Measurements from ENCODE around the gene C2orf76. TPM values are rescaled to one million over a fixed set of nuclear protein-coding genes. Genes with fewer than 3 reads are reported as not detected.

The C2orf76 gene
- total and polyA plus RNA-seq, 2 experiments from 2014 or later: 3.0 to 26.2 TPM

DNA sequence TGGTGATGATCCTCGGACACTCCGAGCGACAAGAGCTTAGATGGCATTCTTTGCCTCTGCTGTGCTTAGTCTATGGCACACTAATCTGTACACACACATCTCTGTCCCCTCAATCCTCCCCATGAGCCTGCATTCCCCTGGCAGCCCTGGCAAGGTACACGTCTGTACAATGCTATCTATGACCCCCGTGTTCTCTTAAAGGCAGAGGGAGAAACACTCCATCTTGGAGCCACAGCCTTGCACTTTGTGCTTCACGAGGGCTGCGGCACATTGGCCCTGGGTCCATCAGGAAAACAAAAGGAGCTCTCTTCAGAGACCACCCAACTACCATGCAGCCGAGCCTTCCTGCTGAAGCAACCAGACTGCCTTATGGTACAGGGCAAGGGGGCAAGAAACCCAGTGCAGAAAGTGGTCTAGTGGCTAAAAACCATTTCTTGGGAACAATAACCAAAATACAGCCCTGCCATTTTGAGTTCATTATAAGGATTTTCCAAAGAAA lies 100.5 kb downstream of the C2orf76 start:
- H3K27me3 ChIP-seq (replicated peaks; ENCODE audit: insufficient read depth): no peaks in the 10 kb centered on the region
- no peak for DNase-seq
- H2AFZ ChIP-seq: no peak overlapping the region
- no peak overlapping the region for H3K4me2 ChIP-seq (ENCODE audit: unreplicated experiment)
- WGBS, 2 experiments (ENCODE audit: low coverage in 1 of 2, low lambda C conversion rate in 2 of 2, missing lambda C conversion rate in 2 of 2): 96% methylated on average over 8 of the region's 8 CpGs
- H3K27ac ChIP-seq: no peak overlapping the region
- H3K9ac ChIP-seq: no peak overlapping the region
- no peaks in the 10 kb centered on the region for H4K20me1 ChIP-seq (ENCODE audit: insufficient read depth)
- peaks cover 2% of the 10 kb centered on the region; the same call in 1 of the 2 replicates for H3K4me1 ChIP-seq (ENCODE audit: insufficient read depth)
- TF ChIP-seq EZH2phosphoT487 (IDR thresholded peaks at IDR 0.05; ENCODE audit: insufficient read depth, low read depth) (no peak), EZH2 (IDR thresholded peaks at IDR 0.05; ENCODE audit: insufficient read depth, poor library complexity, severe bottlenecking) (no peak)
- no peaks in the 10 kb centered on the region for H3K79me2 ChIP-seq (ENCODE audit: insufficient read depth)
- no peaks in the 10 kb centered on the region for H3K9me2 ChIP-seq (ENCODE audit: insufficient read depth)
- in situ Hi-C loops (cut with MboI): no loop called here
- H3K9me3 ChIP-seq (ENCODE audit: low read depth): no peaks in the 10 kb centered on the region
- no peaks in the 10 kb centered on the region for H3F3A ChIP-seq (ENCODE audit: insufficient read depth)
- no peaks in the 10 kb centered on the region for H3K36me3 ChIP-seq (ENCODE audit: low read depth)
- no peak overlapping the region for H3K4me3 ChIP-seq

DNA sequence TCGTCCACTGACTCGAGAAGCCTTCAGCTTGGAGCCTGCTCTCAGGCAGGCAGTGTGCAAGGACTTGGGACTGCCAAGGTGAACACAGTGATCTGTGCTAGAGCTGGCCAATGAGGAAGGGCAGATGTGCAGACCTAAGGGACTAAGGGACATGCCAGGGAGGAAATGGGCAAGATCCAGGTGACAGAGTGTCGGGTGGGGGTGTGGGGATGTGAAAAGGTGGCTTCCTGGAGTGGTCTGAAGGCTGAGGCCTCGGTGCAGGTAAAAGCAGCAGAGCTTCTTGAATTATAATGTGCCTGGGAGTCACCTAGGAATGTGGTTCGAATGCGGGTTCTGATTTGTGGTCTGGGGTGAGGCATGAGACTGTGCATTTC lies 101.0 kb downstream of the C2orf76 start:
- WGBS, 2 experiments (ENCODE audit: low coverage in 1 of 2, low lambda C conversion rate in 2 of 2, missing lambda C conversion rate in 2 of 2): 78 to 90% methylated on average over 6 of the region's 6 CpGs
- no peak overlapping the region for H3K27ac ChIP-seq
- DNase-seq: no peak
- H3K9me2 ChIP-seq (ENCODE audit: insufficient read depth): no peaks in the 10 kb centered on the region
- no peaks in the 10 kb centered on the region for H3K79me2 ChIP-seq (ENCODE audit: insufficient read depth)
- H2AFZ ChIP-seq: no peak overlapping the region
- H3K36me3 ChIP-seq (ENCODE audit: low read depth): no peaks in the 10 kb centered on the region
- H3K4me2 ChIP-seq (ENCODE audit: unreplicated experiment): no peak overlapping the region
- H3F3A ChIP-seq (ENCODE audit: insufficient read depth): peaks cover 4% of the 10 kb centered on the region; the same call in 1 of the 2 replicates
- H3K4me3 ChIP-seq: no peak overlapping the region
- no peaks in the 10 kb centered on the region for H4K20me1 ChIP-seq (ENCODE audit: insufficient read depth)
- H3K9ac ChIP-seq: no peak overlapping the region
- H3K9me3 ChIP-seq (ENCODE audit: low read depth): no peaks in the 10 kb centered on the region
- TF ChIP-seq EZH2phosphoT487 (IDR thresholded peaks at IDR 0.05; ENCODE audit: insufficient read depth, low read depth): no peak
- TF ChIP-seq EZH2 (IDR thresholded peaks at IDR 0.05; ENCODE audit: insufficient read depth, poor library complexity, severe bottlenecking): no peak
- H3K27me3 ChIP-seq (replicated peaks; ENCODE audit: insufficient read depth): no peaks in the 10 kb centered on the region
- in situ Hi-C loops (cut with MboI): no loop called here
- peaks cover 7% of the 10 kb centered on the region for H3K4me1 ChIP-seq (ENCODE audit: insufficient read depth)

DNA sequence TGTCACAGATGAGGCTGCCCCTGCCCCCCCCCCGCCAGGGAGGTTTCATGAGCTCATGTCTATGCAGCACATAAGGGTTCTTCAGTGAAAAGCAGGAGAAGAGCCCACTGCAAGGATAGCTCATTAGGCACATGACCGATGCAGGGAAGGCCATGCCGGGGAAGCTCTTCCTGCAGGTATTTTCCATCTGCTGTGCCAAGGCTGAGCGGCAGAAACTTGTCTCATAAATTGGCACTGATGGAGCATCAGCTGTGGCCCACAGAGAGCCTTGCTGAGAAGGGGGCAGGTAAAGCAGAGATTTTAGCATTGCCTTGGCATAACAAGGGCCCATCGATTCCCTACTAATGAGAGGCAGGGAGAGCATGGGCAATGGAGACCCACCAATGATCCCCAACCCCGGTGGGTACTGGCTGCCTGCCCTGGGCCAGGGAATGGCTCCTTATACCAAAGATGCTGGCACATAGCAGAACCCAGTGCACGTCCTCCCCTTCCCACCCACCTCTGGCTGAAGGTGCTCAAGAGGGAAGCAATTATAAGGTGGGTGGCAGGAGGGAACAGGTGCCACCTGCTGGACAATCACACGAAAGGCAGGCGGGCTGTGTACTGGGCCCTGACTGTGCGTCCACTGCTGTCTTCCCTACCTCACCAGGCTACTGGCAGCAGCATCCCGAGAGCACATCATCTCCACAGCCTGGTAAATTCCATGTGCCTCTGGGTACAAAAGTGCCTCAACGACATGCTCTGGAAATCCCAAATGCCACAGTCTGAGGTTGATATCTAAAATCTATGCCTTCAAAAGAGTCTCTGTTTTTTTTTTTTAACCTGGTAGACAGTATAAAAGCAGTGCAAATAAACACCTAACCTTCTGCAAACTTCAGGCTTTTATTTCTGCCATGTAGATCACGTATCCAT lies 101.6 kb downstream of the C2orf76 start:
- no peak for TF ChIP-seq EZH2 (IDR thresholded peaks at IDR 0.05; ENCODE audit: insufficient read depth, poor library complexity, severe bottlenecking)
- no peak for TF ChIP-seq EZH2phosphoT487 (IDR thresholded peaks at IDR 0.05; ENCODE audit: insufficient read depth, low read depth)
- DNase-seq: peak; percentile 72
- H3K4me2 ChIP-seq (ENCODE audit: unreplicated experiment): no peak overlapping the region
- H3K27me3 ChIP-seq (replicated peaks; ENCODE audit: insufficient read depth): no peaks in the 10 kb centered on the region
- peaks cover 8% of the 10 kb centered on the region; the same call in 1 of the 2 replicates for H3F3A ChIP-seq (ENCODE audit: insufficient read depth)
- WGBS, 2 experiments (ENCODE audit: low coverage in 1 of 2, low lambda C conversion rate in 2 of 2, missing lambda C conversion rate in 2 of 2): 53 to 58% methylated on average over 13 of the region's 13 CpGs
- H3K36me3 ChIP-seq (ENCODE audit: low read depth): no peaks in the 10 kb centered on the region
- H3K4me3 ChIP-seq: no peak overlapping the region
- H3K79me2 ChIP-seq (ENCODE audit: insufficient read depth): no peaks in the 10 kb centered on the region
- no peaks in the 10 kb centered on the region for H3K9me2 ChIP-seq (ENCODE audit: insufficient read depth)
- peaks cover 11% of the 10 kb centered on the region for H3K4me1 ChIP-seq (ENCODE audit: insufficient read depth)
- no peaks in the 10 kb centered on the region for H3K9me3 ChIP-seq (ENCODE audit: low read depth)
- in situ Hi-C loops (cut with MboI): no loop called here
- H2AFZ ChIP-seq: no peak overlapping the region
- H3K27ac ChIP-seq: no peak overlapping the region
- no peak overlapping the region for H3K9ac ChIP-seq
- no peaks in the 10 kb centered on the region for H4K20me1 ChIP-seq (ENCODE audit: insufficient read depth)

DNA sequence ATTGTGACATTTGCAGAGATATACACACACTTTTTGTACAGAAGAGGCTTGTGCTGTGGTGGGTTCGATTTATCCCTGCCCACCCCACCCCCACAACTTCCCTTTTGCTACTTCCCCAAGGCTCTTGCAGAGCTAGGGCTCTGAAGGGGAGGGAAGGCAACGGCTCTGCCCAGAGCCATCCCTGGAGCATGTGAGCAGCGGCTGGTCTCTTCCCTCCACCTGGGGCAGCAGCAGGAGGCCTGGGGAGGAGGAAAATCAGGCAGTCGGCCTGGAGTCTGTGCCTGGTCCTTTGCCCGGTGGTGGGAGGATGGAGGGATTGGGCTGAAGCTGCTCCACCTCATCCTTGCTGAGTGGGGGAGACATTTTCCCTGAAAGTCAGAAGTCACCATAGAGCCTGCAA lies 103.0 kb downstream of the C2orf76 start:
- Histone ChIP-seq H3K9me3 (ENCODE audit: low read depth) (no peaks in the 10 kb centered on the region), H3K36me3 (ENCODE audit: low read depth) (no peaks in the 10 kb centered on the region), H3K4me1 (ENCODE audit: insufficient read depth) (peaks cover 19% of the 10 kb centered on the region), H2AFZ (no peak overlapping the region), H3K4me3 (no peak overlapping the region), H3K27ac (no peak overlapping the region), H4K20me1 (ENCODE audit: insufficient read depth) (no peaks in the 10 kb centered on the region), H3K79me2 (ENCODE audit: insufficient read depth) (no peaks in the 10 kb centered on the region), H3K27me3 (replicated peaks; ENCODE audit: insufficient read depth) (no peaks in the 10 kb centered on the region), H3K9ac (no peak overlapping the region), H3K4me2 (ENCODE audit: unreplicated experiment) (no peak overlapping the region), H3K9me2 (ENCODE audit: insufficient read depth) (no peaks in the 10 kb centered on the region), H3F3A (ENCODE audit: insufficient read depth) (peaks cover 8% of the 10 kb centered on the region; the same call in 1 of the 2 replicates)
- TF ChIP-seq EZH2 (IDR thresholded peaks at IDR 0.05; ENCODE audit: insufficient read depth, poor library complexity, severe bottlenecking): no peak
- TF ChIP-seq EZH2phosphoT487 (IDR thresholded peaks at IDR 0.05; ENCODE audit: insufficient read depth, low read depth): no peak
- WGBS, 2 experiments (ENCODE audit: low coverage in 1 of 2, low lambda C conversion rate in 2 of 2, missing lambda C conversion rate in 2 of 2): 84 to 88% methylated on average over 5 of the region's 5 CpGs
- DNase-seq: no peak
- in situ Hi-C loops (cut with MboI): no loop called here
